Measurements from ENCODE around the gene MRNIP.
"Not testable (repeated sequence)": the region's sequence is repeated elsewhere in the genome, so short reads cannot be mapped to it uniquely, and the experiment has no call there.

Gene MRNIP

GRCh38 chr5:179872055-179872827 is 13.6 kb upstream of the MRNIP start:
- no peak for DNase-seq (ENCODE audit: low read depth, low spot score)

- not testable (repeated sequence) for DNase-seq (ENCODE audit: low read depth, low spot score)
Observed at GRCh38 chr5:179871533-179871932, 12.9 kb upstream of the MRNIP start.

- no peak for DNase-seq (ENCODE audit: low read depth, low spot score)
Observed at GRCh38 chr5:179870952-179871351, 12.3 kb upstream of the MRNIP start.

- DNase-seq (ENCODE audit: low read depth, low spot score) = no peak
Observed at GRCh38 chr5:179870403-179870903, 11.8 kb upstream of the MRNIP start.

- no peak for DNase-seq (ENCODE audit: low read depth, low spot score)
Observed at GRCh38 chr5:179869641-179870402, 11.2 kb upstream of the MRNIP start.

GRCh38 chr5:179869101-179869500 is 10.5 kb upstream of the MRNIP start:
- DNase-seq (ENCODE audit: low read depth, low spot score) = no peak

GRCh38 chr5:179868541-179868940 is 9.9 kb upstream of the MRNIP start:
- no peak for DNase-seq (ENCODE audit: low read depth, low spot score)

GRCh38 chr5:179867476-179867875 is 8.9 kb upstream of the MRNIP start:
- no peak for DNase-seq (ENCODE audit: low read depth, low spot score)

GRCh38 chr5:179867079-179867465 is 8.5 kb upstream of the MRNIP start:
- no peak for DNase-seq (ENCODE audit: low read depth, low spot score)

GRCh38 chr5:179866241-179867078 is 7.8 kb upstream of the MRNIP start:
- no peak for DNase-seq (ENCODE audit: low read depth, low spot score)

GRCh38 chr5:179865491-179866240 is 7.0 kb upstream of the MRNIP start:
- DNase-seq (ENCODE audit: low read depth, low spot score) = no peak

GRCh38 chr5:179864686-179865085 is 6.1 kb upstream of the MRNIP start:
- no peak for DNase-seq (ENCODE audit: low read depth, low spot score)

- no peak for DNase-seq (ENCODE audit: low read depth, low spot score)
Observed at GRCh38 chr5:179863449-179864085, 5.0 kb upstream of the MRNIP start.

GRCh38 chr5:179862891-179863290 is 4.3 kb upstream of the MRNIP start:
- no peak for DNase-seq (ENCODE audit: low read depth, low spot score)

- no peak for DNase-seq (ENCODE audit: low read depth, low spot score)
Observed at GRCh38 chr5:179862296-179862695, 3.7 kb upstream of the MRNIP start.

GRCh38 chr5:179860301-179860700 is 1.7 kb upstream of the MRNIP start:
- no peak for DNase-seq (ENCODE audit: low read depth, low spot score)

- DNase-seq (ENCODE audit: low read depth, low spot score) = no peak
Observed at GRCh38 chr5:179858241-179858585, 404 bp downstream of the MRNIP start.

GRCh38 chr5:179854356-179854755 is 4.3 kb downstream of the MRNIP start:
- no peak for DNase-seq (ENCODE audit: low read depth, low spot score)

GRCh38 chr5:179852993-179853547 is 5.5 kb downstream of the MRNIP start:
- no peak for DNase-seq (ENCODE audit: low read depth, low spot score)

- DNase-seq (ENCODE audit: low read depth, low spot score) = no peak
Observed at GRCh38 chr5:179841621-179842020, 17.0 kb downstream of the MRNIP start.

GRCh38 chr5:179840766-179841165 is 17.9 kb downstream of the MRNIP start:
- DNase-seq (ENCODE audit: low read depth, low spot score) = no peak
